ENCODE results near the gene IGFBP3.

Gene IGFBP3

DNA sequence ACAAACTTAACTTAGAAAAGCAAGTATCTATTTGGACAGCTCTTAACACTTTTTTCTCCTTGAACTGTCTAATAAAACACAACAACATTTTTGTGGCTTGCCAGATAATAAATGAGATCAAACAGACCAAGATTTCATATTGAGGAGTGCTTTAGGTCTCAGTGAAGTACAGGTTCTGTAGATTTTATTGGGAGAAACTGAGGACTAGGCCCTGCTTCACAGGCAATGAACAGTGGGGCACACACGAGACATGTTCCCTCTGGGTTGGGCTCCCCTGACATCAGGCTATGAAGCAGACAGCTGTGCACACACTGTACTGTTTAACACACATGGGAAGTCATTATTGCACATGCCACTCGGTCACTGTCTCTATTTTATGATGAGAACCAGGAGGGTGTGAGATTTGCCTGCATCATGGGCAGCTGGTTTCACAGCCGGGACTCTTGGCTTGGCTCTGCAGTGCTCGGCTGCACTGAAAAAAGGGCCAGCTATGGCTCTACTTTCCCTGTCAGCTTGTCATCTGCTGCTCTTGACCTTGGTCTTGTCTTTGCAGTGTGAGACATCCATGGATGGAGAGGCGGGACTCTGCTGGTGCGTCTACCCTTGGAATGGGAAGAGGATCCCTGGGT, 28.6 kb downstream of the IGFBP3 start:
- DNase-seq (ENCODE audit: low read depth in 2 of 2) = no peak

DNA sequence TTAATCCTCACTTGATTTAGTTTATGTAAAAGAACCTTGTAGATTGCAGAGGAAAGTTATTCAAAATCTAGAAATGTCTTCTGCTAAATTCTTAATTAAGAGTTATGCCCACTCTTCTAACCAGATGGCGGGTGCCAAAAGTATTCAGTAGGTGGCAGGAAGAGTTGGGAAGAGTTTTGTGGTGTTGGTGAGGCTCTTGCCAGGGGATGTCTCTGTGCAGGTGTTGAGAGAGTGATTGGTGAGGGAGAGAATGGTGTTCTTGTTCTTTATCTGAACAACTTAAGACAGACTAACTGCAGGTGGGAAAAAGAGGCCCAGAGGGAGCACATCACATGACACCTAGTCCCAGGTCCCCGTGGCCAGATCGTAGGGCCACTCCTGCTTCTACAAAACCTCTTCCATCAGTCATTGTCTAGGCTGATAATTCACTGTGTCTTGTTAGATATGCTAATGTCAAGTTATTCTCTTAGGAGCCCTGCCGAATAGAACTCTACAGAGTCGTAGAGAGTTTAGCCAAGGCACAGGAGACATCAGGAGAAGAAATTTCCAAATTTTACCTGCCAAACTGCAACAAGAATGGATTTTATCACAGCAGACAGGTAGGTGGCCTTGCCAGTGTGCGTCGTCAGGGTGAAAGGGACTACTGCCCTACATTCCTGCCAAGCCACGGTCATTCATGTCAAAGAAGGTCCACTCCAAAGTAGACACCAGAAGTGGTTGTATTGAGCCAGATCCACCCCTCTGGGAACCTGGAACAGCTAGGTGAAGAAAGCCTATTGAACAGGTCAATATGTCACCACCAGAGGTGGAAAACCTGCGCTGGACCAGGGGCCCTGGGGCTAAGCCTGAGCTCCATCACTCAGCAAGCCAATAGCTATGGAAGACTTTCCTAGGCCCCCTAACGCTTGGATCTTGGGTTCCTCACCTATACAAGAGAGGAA, 29.3 kb downstream of the IGFBP3 start:
- no peak for DNase-seq (ENCODE audit: low read depth in 2 of 2)

DNA sequence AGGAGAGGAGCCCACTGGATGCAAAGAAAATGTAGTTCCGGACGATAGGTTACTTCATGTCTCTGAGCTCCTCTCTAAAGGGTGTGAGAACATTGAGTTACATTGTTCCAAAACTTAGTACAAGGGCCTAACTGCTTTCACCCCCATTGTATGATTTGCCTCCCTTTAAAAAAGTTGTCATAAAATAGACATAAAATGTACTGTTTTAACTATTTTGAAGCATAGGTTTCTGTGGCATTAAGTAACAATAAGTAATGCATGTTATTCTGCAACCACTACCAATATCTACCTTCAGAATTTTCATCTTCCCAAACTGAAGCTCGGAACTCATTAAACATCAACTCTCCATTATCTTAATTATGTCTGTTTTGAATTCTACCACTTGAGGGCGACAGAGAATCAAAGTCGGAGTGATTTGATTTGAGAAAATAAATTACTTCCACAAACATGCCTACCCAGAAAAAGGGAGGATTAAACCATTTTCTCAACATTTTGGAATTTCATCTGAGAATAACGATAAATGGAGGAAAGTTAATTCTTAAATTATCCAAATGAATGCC, 30.1 kb downstream of the IGFBP3 start:
- DNase-seq (ENCODE audit: low read depth in 2 of 2) = no peak

DNA sequence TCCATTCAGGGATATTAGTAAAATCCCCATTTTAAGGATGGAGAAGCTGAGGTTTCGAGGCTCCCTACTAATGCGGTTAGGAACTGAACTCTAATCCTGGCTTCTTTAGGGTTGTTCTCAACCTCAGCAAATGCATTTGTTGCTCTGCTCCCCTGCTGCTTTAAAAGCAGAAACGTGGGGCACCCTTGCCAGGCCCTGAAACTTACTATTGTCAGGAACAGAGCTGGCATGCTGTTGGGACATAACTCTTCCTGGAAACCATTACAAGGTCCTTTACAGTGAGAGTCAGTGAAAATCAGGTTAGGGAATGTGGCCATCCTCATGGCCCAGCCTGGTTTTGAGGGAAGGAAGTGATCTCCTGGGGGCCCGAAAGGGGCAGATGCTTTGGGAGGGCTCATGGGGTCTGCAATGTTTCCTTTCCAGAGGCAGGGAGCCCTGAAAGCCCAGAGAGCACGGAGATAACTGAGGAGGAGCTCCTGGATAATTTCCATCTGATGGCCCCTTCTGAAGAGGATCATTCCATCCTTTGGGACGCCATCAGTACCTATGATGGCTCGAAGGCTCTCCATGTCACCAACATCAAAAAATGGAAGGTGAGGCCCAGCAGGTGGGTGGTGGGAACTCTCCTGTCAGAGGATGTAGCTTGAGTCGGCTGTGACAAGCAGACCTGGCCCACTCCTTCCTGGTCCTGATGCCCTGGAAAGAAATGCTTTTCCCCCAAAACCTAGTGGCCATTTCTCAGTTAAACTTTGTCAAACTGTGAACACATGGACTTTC, 30.8 kb downstream of the IGFBP3 start:
- no peak for DNase-seq (ENCODE audit: low read depth in 2 of 2)

DNA sequence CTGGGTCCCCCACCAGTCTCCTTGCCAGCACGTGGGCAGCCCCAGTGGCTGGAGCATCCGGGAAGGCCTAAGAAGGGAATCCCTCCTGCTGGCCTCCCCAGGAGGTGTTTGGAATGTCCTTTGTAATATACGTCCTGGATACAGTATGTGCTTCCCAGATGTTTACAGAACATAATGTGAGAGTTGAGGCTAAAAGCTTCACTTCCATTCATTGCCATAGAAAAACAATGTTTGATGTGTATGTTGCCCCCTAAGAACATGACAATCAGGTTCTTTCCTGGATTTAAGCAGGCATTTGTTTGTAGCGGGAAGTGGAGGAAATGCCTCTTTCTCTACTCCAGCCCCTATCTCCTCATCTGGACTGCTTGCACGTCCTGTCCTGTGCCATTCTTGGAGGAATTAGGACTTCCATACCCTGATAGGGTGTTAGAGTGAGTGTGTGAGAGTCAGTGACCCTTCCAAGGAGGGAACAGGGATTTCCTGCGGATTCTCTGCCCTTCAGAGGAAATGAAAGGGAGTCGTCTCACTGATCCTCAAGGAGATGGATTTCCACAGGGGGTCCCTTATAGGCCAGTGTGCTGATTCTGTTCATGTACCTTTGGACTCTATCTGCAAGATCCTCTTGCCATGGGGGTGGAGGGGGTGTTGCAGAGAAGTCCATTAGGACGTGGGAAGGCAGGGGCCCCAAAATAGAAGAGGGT, 31.6 kb downstream of the IGFBP3 start:
- DNase-seq (ENCODE audit: low read depth in 2 of 2) = no peak

DNA sequence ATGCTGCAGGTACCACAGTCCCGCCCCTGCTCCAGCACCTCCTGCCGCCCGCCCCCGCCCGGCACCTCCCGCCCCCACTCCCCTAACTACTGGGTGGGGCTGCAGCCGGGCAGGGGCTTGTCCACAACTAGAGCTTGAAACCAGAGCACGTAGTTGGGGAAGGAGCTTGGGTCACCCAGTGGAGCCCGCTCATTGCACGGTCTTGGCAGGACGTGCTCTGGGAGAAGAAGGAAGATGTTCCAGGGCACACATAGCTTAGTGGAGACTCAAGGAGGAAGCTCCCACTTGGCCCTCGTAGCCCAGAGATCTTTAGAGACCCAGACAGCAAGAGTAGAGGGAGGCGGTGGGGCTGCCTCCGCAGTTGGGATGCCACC, 32.1 kb downstream of the IGFBP3 start:
- DNase-seq (ENCODE audit: low read depth in 2 of 2) = no peak

DNA sequence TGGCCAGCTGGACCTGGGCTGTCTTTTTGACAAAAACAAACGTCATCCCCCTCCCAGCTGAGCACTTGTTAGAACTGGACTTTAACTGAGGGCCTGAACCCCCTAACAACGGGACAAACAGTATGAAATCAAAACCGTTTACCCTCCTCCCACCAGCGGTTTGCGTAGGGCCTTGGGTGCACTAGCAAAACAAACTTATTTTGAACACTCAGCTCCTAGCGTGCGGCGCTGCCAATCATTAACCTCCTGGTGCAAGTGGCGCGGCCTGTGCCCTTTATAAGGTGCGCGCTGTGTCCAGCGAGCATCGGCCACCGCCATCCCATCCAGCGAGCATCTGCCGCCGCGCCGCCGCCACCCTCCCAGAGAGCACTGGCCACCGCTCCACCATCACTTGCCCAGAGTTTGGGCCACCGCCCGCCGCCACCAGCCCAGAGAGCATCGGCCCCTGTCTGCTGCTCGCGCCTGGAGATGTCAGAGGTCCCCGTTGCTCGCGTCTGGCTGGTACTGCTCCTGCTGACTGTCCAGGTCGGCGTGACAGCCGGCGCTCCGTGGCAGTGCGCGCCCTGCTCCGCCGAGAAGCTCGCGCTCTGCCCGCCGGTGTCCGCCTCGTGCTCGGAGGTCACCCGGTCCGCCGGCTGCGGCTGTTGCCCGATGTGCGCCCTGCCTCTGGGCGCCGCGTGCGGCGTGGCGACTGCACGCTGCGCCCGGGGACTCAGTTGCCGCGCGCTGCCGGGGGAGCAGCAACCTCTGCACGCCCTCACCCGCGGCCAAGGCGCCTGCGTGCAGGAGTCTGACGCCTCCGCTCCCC, 32.7 kb downstream of the IGFBP3 start, which contains the start of gene IGFBP1:
Gene IGFBP1 (plus strand): TSS at position 304 of the 808 bp plus-strand sequence. CDS start 165 bp downstream, at position 469.
- DNase-seq (ENCODE audit: low read depth in 2 of 2) = no peak

DNA sequence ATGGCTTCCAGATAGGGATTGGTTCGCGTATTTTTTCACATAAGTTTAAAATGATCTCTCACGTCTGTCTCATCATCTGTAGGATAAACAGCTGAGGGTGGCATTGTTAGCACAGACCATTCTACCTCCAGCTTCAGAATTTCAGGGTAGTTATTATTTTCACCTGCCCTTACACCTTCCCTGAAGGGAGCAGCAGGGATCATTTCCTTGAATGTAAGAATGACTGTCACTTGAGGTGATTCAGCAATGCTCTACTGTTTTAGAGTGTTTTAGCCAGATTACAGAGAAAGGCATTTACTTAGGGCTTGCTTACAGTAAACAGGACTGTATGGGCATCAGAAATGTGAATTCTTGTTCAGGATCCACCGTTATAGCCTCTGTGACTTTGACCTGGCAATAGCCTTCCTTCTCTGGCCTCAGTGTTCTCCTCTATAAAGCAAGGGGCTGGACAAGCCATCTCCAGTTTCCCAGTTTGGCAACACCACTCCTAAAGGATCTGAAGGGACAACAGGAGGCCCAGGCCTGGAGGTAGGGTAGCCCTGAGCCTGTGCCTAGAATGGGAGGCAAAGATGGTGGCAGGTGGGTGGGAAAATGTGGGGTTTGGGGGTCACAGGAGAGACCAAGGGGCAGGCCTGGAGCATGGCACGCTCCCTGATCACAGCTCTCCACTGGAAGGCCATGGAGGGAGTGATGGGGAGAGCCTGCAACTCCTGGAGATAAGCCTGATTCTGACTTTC, 34.0 kb downstream of the IGFBP3 start:
- DNase-seq (ENCODE audit: low read depth in 2 of 2) = no peak

DNA sequence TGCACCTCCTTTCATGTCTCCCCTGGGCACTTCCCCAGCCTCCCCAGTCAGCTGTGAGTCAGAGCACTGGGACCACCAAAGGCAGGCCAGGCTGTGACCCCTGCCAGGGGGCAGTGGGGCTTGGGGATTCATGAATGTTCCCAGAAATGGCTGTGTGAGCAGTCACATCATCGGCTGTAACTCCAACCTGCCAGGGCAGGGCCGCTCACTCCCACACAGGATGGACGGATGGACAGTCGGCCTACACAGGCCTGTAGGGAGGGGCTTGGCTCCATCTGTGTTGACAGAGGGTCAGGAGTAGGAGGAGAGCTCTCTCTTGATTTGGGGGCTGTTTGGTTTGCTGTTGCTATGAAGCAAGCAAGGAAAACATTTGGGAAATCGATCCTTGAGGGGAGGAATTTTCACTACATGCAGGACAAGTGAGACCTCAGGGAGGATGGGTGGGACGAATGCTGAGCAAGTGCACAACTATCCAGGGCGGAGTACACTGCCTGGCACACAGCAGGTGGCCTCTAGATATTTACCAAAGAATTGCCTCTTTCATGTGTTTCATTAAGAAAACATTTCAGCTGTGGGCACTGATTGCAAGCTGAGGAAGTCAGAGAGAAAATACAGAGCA, 35.7 kb downstream of the IGFBP3 start:
- DNase-seq (ENCODE audit: low read depth in 2 of 2) = no peak

DNA sequence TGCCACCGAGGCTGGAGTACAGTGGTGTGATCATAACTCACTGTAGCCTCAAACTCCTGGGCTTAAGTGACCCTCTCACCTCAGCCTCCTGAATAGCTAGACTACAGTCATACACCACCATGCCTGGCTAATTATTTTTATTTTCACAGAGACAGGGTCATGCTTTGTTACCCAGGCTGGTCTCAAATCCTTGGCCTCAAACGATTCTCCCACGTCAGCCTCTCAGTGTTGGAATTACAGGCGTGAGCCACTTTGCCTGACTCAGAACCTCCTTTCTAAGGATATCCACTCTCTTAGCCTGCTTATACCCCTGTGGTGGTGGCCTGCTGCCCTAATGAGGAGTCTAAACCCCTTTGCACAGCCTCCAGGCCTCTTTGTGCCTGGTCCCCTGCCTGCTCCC, 36.9 kb downstream of the IGFBP3 start:
- no peak for DNase-seq (ENCODE audit: low read depth in 2 of 2)

DNA sequence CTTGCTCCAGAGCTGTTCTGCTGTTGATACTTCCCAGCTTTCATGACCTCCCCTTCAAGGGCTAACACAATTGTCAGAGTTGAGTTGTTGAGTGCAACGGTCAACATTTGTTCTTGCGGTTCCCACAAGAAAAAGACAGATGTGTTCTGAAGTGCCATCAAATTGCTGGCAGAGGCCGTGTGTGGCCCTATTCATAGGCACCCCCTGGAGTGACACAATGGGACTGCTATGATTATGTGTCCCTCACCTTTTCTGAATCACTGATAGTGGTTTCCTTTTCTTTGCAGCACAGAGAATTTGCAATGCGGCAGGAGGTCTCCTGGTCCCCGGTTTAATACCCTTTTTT, 38.6 kb downstream of the IGFBP3 start:
- no peak for DNase-seq (ENCODE audit: low read depth in 2 of 2)

DNA sequence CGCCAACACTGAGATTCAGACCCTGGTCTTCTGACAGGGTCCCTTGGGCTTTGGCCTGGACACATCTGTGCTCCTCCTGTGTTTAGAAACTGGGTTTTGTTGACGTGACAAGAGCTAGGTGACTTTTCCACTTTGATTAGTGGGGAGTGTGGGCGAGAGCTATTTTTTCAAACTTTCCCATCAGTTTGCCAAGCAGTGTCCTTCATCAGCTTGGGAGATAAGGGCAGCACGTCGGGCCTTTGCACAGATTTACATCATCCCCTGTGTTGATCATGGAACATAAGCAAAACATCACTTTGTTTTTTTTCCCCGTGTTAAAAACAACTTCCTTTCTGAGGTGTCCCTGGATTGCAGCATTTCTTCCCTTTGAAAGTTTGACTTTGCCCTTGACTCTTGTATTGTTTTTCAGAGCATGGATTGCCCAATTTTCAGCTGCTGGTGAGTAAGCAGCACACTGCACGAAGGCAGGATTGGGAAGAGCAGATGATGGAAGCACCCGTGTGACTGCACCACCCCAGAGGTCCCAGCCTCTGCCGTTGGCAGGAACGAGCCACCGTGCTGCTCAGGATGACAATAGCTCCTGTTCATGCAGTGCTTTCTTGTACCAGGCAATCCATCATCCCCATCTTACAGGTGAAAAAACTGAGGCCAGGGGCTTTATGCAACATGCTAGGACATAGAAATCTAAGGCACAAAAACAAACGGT, 39.2 kb downstream of the IGFBP3 start:
- DNase-seq (ENCODE audit: low read depth in 2 of 2) = no peak

DNA sequence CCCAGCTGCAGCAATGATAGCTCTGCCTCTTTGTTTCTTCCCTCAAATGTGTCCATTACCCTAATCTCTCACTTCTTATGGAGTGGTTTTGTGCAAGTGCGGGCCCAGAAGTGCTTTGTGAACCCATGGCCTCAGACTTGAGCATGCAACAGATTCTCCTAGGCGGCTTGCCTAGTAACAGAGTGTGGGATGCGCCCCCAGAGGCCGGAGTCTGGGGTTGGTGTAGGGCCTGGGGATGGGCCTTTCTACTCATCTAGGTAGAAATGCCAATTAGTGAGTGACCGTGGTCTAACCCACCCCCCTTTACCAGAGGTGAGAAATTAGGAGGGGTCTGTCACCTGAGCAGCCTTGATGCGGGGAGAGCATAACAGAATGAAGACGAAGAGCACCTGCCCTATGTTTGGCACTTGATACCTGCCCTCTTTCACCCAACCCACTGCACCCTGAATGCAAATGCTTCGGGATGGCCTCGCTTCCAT, 39.8 kb downstream of the IGFBP3 start:
- no peak for DNase-seq (ENCODE audit: low read depth in 2 of 2)

DNA sequence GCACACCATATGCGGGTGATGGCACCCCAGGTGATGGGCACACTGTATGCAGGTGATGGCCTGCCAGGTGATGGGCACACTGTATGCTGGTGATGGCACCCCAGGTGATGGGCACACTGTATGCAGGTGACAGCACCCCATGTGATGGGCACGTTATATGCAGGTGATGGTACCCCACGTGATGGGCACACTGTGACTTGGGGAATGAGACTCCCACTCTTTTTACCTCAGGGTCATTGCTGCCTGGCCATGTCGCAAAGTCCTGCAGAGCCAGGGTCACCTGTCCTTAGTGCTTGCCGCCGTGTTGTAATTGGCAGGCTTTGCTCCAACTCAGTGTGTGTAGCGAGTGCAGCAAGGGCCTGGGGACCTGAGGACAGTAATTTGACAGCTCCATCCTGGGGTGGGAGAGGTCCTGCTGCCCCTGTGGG, 40.6 kb downstream of the IGFBP3 start:
- DNase-seq (ENCODE audit: low read depth in 2 of 2) = no peak

DNA sequence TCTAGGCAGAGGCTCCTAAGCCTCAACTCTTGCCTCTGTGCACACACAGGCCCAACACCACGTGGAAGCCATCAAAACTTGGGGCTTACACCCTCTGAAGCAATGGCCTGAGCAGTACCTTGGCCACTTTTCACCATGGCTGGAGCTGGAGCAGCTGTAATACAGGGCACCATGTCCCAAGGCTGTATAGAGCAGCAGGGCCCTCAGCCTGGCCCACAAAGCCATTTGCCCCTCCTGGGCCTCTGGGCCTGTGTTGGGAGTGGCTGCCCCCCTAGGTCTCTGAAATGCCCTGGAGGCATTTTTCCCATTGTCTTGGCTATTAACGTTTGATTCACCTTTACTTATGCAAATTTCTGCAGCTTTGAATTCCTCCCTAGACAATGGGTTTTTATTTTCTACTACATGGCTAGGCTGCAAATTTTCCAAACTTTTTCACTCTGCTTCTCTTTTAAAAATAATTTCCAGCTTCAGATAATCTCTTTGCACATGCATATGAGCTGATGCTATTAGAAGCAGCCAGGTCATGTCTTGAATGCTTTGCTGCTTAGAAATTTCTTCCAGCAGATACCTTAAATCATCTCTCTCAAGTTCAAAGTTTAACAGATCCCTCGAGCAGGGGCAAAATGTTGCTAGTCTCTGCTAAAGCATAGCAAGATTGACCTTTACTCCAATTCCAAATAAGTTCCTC, 42.5 kb downstream of the IGFBP3 start:
- DNase-seq (ENCODE audit: low read depth in 2 of 2) = no peak

DNA sequence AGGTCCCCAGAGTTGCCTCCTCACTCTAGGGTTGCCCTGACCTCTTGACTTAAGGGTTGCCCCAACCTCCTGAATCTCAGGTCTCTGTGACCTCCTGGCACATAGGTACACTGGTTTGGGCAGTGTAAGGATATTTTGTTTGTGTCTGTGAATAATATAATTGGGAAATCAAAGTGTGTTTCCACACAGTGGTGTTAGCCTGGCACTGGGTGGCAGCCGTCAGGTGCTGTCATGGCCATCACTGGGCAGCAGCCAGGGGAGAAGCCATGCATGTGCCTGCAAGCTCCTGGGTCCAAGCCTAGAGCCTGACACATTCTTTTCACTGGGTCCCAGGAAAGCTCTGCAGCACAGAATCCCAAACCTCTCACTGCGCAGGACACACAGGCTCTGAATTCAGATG, 44.6 kb downstream of the IGFBP3 start:
- DNase-seq (ENCODE audit: low read depth in 2 of 2) = no peak

DNA sequence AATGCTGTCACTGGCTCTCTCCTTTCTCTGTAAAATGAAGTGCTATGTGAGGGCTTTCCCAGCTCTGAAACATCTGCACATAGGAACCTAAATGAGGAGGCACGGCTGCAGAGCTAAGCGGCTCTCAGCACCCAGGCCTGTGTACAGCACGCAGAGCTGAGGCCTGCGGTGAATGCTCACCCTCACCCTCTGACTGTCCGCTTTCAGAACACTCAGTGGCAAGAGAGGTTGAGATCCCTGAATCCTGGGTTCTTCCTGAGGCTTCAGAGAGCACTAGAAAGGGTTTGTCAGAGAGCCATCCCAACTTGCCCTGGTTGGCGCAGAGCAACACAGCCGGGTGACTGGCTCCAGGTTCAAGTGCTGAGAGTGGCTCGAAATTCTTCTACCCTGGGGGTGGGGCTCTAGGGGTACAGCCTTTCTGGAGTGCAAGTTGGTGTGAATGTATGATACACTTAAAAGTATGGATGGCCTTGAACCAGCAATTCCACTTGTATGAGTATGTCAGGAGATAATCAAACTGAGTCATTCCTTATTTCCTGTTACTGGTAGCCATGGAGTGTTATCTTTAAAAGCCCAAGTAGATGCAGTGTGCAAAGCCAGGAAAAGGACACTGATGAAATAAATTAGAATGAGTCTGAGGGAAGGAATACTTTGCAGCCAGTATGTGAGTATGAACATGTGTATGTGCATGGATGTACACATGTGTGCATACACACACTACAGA, 46.5 kb downstream of the IGFBP3 start:
- DNase-seq (ENCODE audit: low read depth in 2 of 2) = no peak

Data from stimulated activated CD8-positive, alpha-beta memory T cell treated with anti-CD3 and anti-CD28 coated beads, Interleukin-2, amount 100 ng/mL, for 48 hours (primary cell).